ENCODE results near the gene PDE7B.

PDE7B gene

DNA sequence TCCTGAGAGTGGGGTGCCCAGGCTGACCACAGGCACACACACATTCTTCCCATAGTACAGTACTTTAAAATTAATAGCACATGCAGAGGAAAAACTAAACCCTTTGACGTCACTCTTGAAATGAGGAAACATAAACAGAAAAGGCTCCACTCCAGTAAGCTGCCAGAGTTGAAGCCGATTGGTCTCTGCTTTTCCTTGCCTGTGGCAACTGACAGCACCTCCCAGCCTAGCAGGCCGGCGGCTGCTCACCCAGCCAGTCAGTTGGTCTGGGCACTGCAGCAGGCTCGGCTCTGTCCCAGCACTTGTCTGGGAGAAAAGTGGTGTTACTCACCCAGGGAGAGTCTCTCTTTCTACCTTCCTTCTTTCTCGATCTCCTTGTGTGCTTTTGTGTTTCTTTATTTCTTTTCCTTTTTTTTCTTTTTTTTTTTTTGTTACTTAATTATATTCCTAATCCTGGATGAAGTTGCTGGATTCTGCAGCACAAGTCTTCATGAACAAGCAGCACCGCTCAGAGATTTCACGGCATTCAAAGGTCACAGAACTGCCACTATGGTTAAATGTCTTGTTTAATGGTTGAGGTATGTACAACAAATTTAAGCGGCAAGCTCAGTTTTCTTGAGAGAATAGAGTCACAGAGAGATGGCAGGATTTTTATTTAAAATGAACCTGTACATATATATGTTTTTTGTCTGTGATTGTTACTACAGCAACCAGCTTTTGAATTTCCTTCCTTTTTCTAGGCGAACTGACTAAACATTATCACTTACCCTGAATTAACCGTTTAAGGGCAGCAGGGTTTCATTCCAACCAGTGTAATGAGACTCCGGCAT lies at the start of gene PDE7B:
Gene PDE7B, plus strand, starts transcription at position 260 of the 830 bp plus-strand sequence.
- peak; percentile 89 for DNase-seq (ENCODE audit: low read depth, low spot score)

DNA sequence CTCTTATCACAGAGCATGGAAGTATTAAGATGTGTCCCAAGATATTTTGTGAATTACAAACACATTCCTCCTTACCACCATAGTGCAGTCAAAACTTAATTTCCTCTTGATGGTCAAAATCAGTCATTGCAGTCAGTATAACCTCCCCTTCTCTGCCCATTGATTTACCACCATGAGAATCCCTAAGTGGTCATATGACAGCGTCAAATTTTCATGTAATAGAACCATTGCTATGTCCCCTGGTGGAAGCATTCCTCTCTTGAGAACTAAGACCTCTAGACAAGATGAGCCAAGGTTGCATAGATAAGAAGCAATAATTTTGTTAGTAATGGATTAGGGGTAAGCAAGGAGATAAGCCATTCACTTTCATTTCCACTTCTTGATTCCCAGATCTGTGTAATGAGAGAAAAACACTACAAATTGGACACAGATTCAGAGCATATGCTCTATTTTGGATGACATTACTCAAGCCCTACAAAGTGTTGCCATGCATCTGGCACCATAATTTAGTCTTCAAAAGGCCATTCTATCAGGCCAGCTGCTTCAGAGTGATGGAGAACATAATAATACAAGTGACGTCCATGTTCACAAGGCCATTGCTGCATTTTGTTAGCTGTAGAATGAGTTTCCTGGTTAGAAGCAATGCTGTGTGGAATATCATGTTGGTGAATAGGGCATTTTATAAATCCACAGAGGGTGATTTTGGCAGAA lies 49.6 kb upstream of the PDE7B start:
- no peak for DNase-seq (ENCODE audit: low read depth, low spot score)

DNA sequence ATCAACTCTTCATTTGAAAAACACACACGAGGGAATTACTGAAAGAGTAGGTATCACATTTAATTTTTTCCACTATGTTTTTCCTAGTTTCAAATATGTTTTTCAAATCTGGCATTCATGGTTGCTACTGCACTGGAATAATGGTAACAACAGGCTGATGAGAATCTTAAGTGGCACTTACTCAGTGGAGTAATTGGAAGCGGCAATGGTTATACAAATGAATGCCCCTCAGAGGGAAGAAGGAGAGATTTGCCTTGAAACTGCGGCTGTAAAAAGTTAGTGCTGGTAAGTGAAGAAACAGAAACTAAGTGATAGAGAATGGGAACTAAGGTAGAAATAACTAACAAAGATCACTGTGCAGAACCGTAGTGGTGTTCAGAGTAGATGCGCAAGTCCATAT lies 41.0 kb upstream of the PDE7B start:
- DNase-seq (ENCODE audit: low read depth, low spot score): no peak

GRCh38 chr6:135811170-135811569 lies 40.3 kb upstream of the PDE7B start:
- no peak for DNase-seq (ENCODE audit: low read depth, low spot score)

- DNase-seq (ENCODE audit: low read depth, low spot score): no peak
These were observed 39.6 kb upstream of the PDE7B start for GRCh38 chr6:135811644-135812526.

DNA sequence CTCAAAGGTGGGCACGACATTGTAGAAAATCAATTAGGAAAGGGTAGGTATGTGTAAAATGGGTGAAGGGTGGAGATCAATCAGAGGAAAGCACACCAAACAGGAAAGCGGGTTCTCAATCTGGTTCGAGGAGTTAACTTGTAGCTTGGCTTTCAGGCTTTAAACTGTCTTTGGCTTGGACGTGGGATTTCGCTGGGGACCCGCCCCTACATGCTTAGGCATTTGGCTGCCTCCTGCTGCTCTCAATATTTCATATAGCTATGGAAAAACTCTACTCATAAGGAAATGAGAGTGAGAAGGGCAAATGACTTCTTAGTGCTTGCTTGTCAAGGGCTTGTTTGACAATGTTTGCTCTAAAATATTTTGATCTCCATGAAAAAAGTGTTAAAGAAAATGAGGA lies 38.1 kb upstream of the PDE7B start:
- DNase-seq (ENCODE audit: low read depth, low spot score): no peak

- no peak for DNase-seq (ENCODE audit: low read depth, low spot score)
These were observed 37.5 kb upstream of the PDE7B start for GRCh38 chr6:135814043-135814442.

DNA sequence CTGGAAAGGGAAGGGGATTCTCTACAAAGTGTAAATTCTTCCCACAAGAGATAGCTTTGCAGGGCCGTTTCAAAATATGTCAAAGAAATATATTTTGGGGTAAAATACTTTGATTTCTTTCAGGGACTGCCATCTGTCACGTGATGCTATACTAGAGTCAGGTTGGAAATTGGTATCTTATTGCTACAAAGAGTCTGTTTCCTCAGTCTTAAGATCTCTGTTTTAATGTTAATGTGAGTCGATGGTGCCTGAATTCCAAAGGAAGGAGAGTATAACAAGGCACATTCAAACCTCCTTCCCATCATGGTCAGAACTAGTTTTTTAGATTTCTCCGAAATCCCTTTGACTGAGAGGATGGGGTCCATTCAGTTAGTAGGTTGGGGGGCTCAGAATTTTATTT lies 36.3 kb upstream of the PDE7B start:
- DNase-seq (ENCODE audit: low read depth, low spot score): no peak

DNA sequence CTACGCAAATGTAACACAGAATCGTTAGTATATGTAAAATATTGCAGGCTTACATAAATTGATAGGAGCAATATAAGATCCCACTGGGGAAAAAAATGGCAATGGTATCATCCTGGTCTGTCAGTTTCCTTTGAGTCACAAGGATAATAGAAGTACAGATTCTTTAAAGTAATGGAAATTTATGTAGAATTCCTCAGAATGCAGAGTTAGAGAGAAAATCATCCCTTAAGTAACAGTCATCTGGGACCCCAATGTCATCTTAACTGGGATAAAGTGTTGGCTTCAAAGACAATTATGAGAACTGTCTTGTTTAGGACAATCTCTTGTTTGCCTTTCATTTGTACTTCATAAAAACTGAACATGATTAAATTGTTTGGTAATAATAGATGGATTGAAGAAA lies 34.5 kb upstream of the PDE7B start:
- no peak for DNase-seq (ENCODE audit: low read depth, low spot score)

- DNase-seq (ENCODE audit: low read depth, low spot score): no peak
These were observed 31.8 kb upstream of the PDE7B start for GRCh38 chr6:135819665-135820064.

- DNase-seq (ENCODE audit: low read depth, low spot score): no peak
These were observed 31.2 kb upstream of the PDE7B start for GRCh38 chr6:135820340-135820739.

DNA sequence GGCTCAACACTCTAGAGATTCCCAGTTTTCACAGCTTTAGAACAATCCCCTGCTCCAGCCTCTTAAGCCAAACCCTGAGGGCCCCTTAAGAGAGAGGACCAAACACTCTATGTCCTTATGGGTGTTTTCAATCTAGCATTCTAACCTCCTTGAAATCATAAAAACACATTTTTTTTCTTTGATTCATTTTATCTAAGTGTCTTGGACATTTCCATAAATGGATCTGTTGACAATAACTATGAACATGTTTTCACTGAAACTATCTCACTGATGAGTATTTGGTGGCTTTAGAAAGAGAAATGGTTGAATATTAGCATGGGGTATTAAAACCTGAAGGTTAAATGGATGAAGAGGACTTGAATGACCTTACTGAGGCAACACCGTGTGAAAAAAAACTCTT lies 27.6 kb upstream of the PDE7B start:
- DNase-seq (ENCODE audit: low read depth, low spot score): no peak

- no peak for DNase-seq (ENCODE audit: low read depth, low spot score)
These were observed 25.2 kb upstream of the PDE7B start for GRCh38 chr6:135826236-135826804.

DNA sequence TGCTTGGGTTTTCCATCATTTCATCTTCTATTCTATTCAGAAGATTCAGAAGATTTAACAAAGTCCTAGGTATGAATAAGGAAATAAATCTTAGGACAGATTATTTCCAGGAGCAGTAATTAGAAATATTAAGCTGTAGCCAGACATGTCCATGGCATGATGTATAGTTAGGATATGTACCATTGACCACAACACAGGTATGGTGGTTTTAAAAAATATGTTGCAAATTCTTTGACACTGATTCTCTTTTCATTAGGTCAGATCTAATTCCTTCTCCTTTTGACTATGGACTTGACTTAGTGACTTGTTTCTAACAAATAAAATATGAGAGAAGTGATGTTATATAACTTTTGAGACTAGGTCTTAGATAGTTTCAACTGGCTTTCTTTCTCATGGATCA lies 23.5 kb upstream of the PDE7B start:
- no peak for DNase-seq (ENCODE audit: low read depth, low spot score)

DNA sequence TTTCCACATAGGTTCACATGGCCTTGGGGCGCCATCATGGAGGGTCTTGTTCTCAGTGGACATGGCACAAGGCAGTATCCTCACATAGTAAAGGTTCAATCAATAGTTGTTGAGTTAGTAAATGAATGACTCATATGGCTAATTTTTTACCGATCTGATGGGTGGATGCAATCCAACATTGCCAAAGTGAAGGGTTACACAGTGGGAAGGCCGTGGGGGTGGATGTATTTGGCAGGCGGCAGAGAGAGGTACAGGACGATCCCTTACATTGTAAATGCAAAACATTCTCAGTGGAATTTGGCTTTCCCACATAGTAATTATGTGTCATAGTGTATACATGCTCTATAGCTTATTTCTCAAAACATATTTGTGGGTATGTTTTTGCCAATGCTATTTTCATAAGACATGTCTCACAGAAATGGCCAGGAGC lies 21.0 kb upstream of the PDE7B start:
- peak; percentile 5 for DNase-seq (ENCODE audit: low read depth, low spot score)

DNA sequence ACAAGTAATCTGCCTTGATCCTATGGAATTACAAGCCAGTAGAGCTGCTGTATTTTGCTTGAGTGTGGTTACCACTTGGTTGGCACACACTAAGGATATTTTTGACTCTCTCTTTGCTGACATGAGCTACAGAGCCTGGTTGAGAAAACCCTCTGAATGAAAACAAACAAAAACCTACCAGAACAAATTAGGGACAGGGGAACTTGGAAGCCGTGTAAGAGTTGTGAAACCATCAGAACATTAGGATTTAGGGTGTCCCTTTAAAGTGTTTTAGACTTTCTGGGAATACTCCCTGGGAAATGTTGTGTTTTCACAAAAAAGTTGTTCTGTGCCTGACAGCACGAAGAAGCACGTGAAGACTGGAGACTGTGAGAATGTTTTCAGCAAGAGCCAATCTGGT lies 20.5 kb upstream of the PDE7B start:
- no peak for DNase-seq (ENCODE audit: low read depth, low spot score)

DNA sequence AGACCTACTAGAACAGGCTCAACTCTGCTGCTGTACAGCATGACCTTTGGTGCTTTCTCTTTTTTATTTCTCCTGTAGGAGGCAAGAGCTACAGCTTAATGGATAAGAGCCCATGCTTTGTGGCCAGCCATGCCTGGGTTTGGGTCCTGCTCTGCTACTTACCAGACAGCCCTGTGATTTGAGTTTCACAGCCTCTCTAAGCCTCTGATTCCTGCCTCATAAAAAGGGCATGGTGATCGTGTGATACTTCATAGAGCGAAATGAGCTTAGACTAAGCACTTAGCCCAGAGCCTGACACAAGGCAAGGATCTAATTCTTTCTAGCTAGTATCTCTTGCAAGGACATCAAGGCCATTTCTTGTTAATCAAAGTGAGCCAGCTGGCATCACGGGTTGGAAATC lies 19.3 kb upstream of the PDE7B start:
- DNase-seq (ENCODE audit: low read depth, low spot score): no peak

GRCh38 chr6:135833771-135834170 lies 17.7 kb upstream of the PDE7B start:
- DNase-seq (ENCODE audit: low read depth, low spot score): no peak

GRCh38 chr6:135837735-135838449 lies 13.6 kb upstream of the PDE7B start:
- no peak for DNase-seq (ENCODE audit: low read depth, low spot score)

DNA sequence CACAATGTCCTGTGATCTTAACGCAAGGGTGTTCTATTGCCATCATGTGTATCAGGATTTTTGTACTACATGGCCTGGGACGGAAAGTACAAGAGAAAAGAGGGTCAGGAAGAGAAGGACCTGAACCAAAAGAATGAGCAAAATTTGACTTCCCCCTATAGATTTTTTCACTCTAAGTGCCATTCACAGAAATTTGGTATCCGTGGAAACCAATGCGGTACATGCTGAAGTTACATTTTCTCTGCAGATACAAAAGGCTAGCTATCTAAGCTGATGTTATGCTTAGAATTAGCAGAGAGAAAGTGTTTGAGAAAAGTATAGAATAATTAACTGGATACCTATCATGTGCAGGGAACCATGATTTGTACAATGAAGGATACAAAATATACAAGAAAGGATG lies 12.4 kb upstream of the PDE7B start:
- no peak for DNase-seq (ENCODE audit: low read depth, low spot score)
